ACC112 (cell line): ENCODE data around the gene PGM3.

Source experiments
- H2AFZ ChIP-seq: fragments of 200-600 bp; sonication (generic); one replicate; pipeline ENCODE4 v1.6.0; 2017; ENCODE audit warnings: antibody characterized with exemption, low read length; ENCODE audit not compliant: unreplicated experiment
- H3K27ac ChIP-seq: fragments of 200-600 bp; sonication (generic); 2 replicates; pipeline ENCODE4 v1.5.1; 2014; ENCODE audit warnings: low read depth, mild to moderate bottlenecking, antibody characterized with exemption, low read length, moderate library complexity
- H3K27me3 ChIP-seq: fragments of 200-600 bp; sonication (generic); 2 replicates; pipeline ENCODE4 v1.6.1; 2014; ENCODE audit warnings: mild to moderate bottlenecking, antibody characterized with exemption, low read length, moderate library complexity, mixed read lengths; ENCODE audit not compliant: insufficient read depth
- H3K36me3 ChIP-seq: fragments of 200-600 bp; sonication (generic); 2 replicates; pipeline ENCODE4 v1.6.1; 2016; ENCODE audit warnings: mild to moderate bottlenecking, antibody characterized with exemption, low read length, moderate library complexity, mixed read lengths; ENCODE audit not compliant: insufficient read depth
- H3K4me1 ChIP-seq: fragments of 200-600 bp; sonication (generic); one replicate; pipeline ENCODE4 v1.6.1; 2016; ENCODE audit warnings: low read length, mixed read lengths; ENCODE audit not compliant: insufficient read depth, unreplicated experiment, control insufficient read depth
- H3K4me3 ChIP-seq: fragments of 200-600 bp; sonication (generic); 2 replicates; pipeline ENCODE4 v1.5.1; 2014; ENCODE audit warnings: mild to moderate bottlenecking, low read depth, low read length
- H3K79me2 ChIP-seq: fragments of 200-600 bp; sonication (generic); one replicate; pipeline ENCODE4 v1.6.0; 2016; ENCODE audit warnings: low read length; ENCODE audit not compliant: control insufficient read depth, unreplicated experiment, insufficient read depth

Gene PGM3

GRCh38 chr6:83117802-83118201 is 75.3 kb downstream of the PGM3 start:
- Histone ChIP-seq H3K79me2 (no peaks in the 10 kb centered on the region), H3K27ac (no peak overlapping the region), H3K36me3 (no peaks in the 10 kb centered on the region), H3K4me3 (no peak overlapping the region), H2AFZ (no peak overlapping the region), H3K27me3 (no peaks in the 10 kb centered on the region), H3K4me1 (no peaks in the 10 kb centered on the region)
